GM23338 (cell line): ENCODE results near the gene SF3A1.

Experiments
- CREB1 ChIP-seq: fragments of 250-450 bp; sonication (Bioruptor Pico); IDR thresholded peaks from 2 replicates; pipeline ENCODE4 v1.5.0; 2020; ENCODE audit warnings: low read depth, mild to moderate bottlenecking, moderate library complexity
- CTCF ChIP-seq, 2 experiments: fragments of 200-600 bp in 1 of 2; sonication (generic) in 1 of 2; conservative IDR thresholded peaks; 2 replicates each; pipeline versions ENCODE4 v1.5.1 to v1.6.1; 2016 to 2017; ENCODE audit warnings: antibody characterized with exemption in 2 of 2, low read depth in 2 of 2, mild to moderate bottlenecking in 2 of 2, moderate library complexity in 1 of 2
- EZH2 ChIP-seq: fragments of 200-600 bp; sonication (generic); IDR thresholded peaks from one replicate; pipeline ENCODE4 v1.8.0; 2017; ENCODE audit warnings: antibody characterized with exemption, mild to moderate bottlenecking, low read depth; ENCODE audit not compliant: unreplicated experiment
- EZH2phosphoT487 ChIP-seq: fragments of 200-600 bp; sonication (generic); IDR thresholded peaks from one replicate; pipeline ENCODE4 v1.8.1; 2018; ENCODE audit warnings: antibody characterized with exemption; ENCODE audit not compliant: unreplicated experiment
- JUNB ChIP-seq: IDR thresholded peaks from one replicate; pipeline ENCODE4 v1.6.1; 2016; ENCODE audit warnings: antibody characterized with exemption; ENCODE audit not compliant: unreplicated experiment
- POLR2AphosphoS5 ChIP-seq: IDR thresholded peaks from 2 replicates; pipeline ENCODE4 v1.6.1; 2016; ENCODE audit warnings: antibody characterized with exemption, low read depth
- REST ChIP-seq: IDR thresholded peaks from one replicate; pipeline ENCODE4 v1.6.1; 2018; ENCODE audit warnings: antibody characterized with exemption; ENCODE audit not compliant: unreplicated experiment
- ZNF114 ChIP-seq: fragments of 250-450 bp; sonication (Bioruptor Pico); IDR thresholded peaks from 2 replicates; pipeline ENCODE4 v1.5.0; 2020; ENCODE audit warnings: mild to moderate bottlenecking, moderate library complexity
- TF ChIP-seq, protein P1 (sequence below): IDR thresholded peaks from 2 replicates; pipeline ENCODE4 v1.6.1; 2016; ENCODE audit warnings: antibody characterized with exemption
- TF ChIP-seq, protein P2 (sequence below): fragments of 250-450 bp; sonication (Bioruptor Pico); IDR thresholded peaks from 2 replicates; pipeline ENCODE4 v1.5.0; 2020; ENCODE audit warnings: mild to moderate bottlenecking, moderate library complexity

- no peak for TF ChIP-seq CTCF (conservative IDR thresholded peaks at IDR 0.05; ENCODE audit: low read depth in 2 of 2)
- no peak for TF ChIP-seq POLR2AphosphoS5
- TF ChIP-seq REST = no peak
- no peak for TF ChIP-seq JUNB
- no peak for TF ChIP-seq EZH2phosphoT487
- no peak for TF ChIP-seq EZH2
- TF ChIP-seq, protein P1, sequence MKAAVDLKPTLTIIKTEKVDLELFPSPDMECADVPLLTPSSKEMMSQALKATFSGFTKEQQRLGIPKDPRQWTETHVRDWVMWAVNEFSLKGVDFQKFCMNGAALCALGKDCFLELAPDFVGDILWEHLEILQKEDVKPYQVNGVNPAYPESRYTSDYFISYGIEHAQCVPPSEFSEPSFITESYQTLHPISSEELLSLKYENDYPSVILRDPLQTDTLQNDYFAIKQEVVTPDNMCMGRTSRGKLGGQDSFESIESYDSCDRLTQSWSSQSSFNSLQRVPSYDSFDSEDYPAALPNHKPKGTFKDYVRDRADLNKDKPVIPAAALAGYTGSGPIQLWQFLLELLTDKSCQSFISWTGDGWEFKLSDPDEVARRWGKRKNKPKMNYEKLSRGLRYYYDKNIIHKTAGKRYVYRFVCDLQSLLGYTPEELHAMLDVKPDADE = no peak
- TF ChIP-seq CREB1 = no peak
- no peak for TF ChIP-seq ZNF114 (CRISPR knock-in tag)
- TF ChIP-seq, protein P2, sequence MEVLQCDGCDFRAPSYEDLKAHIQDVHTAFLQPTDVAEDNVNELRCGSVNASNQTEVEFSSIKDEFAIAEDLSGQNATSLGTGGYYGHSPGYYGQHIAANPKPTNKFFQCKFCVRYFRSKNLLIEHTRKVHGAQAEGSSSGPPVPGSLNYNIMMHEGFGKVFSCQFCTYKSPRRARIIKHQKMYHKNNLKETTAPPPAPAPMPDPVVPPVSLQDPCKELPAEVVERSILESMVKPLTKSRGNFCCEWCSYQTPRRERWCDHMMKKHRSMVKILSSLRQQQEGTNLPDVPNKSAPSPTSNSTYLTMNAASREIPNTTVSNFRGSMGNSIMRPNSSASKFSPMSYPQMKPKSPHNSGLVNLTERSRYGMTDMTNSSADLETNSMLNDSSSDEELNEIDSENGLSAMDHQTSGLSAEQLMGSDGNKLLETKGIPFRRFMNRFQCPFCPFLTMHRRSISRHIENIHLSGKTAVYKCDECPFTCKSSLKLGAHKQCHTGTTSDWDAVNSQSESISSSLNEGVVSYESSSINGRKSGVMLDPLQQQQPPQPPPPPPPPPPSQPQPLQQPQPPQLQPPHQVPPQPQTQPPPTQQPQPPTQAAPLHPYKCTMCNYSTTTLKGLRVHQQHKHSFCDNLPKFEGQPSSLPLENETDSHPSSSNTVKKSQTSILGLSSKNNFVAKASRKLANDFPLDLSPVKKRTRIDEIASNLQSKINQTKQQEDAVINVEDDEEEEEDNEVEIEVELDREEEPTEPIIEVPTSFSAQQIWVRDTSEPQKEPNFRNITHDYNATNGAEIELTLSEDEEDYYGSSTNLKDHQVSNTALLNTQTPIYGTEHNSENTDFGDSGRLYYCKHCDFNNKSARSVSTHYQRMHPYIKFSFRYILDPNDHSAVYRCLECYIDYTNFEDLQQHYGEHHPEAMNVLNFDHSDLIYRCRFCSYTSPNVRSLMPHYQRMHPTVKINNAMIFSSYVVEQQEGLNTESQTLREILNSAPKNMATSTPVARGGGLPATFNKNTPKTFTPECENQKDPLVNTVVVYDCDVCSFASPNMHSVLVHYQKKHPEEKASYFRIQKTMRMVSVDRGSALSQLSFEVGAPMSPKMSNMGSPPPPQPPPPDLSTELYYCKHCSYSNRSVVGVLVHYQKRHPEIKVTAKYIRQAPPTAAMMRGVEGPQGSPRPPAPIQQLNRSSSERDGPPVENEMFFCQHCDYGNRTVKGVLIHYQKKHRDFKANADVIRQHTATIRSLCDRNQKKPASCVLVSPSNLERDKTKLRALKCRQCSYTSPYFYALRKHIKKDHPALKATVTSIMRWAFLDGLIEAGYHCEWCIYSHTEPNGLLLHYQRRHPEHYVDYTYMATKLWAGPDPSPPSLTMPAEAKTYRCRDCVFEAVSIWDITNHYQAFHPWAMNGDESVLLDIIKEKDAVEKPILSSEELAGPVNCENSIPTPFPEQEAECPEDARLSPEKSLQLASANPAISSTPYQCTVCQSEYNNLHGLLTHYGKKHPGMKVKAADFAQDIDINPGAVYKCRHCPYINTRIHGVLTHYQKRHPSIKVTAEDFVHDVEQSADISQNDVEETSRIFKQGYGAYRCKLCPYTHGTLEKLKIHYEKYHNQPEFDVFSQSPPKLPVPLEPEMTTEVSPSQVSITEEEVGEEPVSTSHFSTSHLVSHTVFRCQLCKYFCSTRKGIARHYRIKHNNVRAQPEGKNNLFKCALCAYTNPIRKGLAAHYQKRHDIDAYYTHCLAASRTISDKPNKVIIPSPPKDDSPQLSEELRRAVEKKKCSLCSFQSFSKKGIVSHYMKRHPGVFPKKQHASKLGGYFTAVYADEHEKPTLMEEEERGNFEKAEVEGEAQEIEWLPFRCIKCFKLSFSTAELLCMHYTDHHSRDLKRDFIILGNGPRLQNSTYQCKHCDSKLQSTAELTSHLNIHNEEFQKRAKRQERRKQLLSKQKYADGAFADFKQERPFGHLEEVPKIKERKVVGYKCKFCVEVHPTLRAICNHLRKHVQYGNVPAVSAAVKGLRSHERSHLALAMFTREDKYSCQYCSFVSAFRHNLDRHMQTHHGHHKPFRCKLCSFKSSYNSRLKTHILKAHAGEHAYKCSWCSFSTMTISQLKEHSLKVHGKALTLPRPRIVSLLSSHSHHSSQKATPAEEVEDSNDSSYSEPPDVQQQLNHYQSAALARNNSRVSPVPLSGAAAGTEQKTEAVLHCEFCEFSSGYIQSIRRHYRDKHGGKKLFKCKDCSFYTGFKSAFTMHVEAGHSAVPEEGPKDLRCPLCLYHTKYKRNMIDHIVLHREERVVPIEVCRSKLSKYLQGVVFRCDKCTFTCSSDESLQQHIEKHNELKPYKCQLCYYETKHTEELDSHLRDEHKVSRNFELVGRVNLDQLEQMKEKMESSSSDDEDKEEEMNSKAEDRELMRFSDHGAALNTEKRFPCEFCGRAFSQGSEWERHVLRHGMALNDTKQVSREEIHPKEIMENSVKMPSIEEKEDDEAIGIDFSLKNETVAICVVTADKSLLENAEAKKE = no peak
These were observed 19.8 kb downstream of the SF3A1 start for GRCh38 chr22:30336752-30337460.
